GM19023 (cell line): Measurements from ENCODE around the gene TPI1.
A peak's percentile ranks its signal among the peaks of the same experiment; 100 is the strongest.
"Not testable (repeated sequence)": the region's sequence is repeated elsewhere in the genome, so short reads cannot be mapped to it uniquely, and the experiment has no call there.

Experiments used
- ATAC-seq: cut with Tn5 transposase; IDR thresholded peaks from one replicate; pipeline ENCODE4 v1.9.1; 2021; ENCODE audit warnings: mild to moderate bottlenecking, moderate library complexity; ENCODE audit not compliant: unreplicated experiment

The TPI1 gene

DNA sequence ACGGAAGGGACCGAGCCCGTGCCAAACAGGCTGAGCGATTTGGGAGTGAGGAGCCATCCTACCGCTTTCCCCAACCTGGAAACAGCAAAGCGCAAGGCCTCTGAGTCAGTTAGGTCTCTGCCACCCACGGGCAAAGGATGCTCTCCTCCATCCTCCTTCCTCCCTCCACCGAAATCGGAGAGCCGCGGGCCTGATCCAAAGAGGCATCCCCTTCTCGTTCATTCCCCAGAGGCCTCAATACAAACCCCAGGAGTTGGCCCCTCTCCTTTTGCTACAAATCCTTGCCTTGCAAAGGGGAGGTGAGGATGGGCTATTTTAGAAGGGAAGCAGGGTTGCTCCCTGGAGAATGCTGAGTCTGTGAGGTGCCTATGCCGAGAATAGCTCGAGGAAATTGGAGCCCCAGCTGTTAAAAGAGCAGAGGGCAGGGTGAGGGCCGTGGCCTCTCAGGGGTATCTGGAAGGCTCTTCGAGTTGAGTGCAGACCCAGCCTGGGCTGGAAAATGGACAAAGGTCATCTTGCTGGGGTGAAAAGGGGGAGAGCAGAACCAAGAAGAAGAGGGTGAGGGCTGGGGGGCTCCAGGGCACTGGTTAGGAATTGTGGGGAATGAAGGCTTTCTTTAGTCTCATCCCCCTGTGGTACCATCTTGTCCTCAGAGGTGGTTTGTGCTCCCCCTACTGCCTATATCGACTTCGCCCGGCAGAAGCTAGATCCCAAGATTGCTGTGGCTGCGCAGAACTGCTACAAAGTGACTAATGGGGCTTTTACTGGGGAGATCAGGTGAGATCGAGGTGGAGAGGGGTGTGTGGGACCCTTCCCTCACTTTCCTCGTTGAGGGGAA is 1.1 kb downstream of the TPI1 start:
- no peak for ATAC-seq

DNA sequence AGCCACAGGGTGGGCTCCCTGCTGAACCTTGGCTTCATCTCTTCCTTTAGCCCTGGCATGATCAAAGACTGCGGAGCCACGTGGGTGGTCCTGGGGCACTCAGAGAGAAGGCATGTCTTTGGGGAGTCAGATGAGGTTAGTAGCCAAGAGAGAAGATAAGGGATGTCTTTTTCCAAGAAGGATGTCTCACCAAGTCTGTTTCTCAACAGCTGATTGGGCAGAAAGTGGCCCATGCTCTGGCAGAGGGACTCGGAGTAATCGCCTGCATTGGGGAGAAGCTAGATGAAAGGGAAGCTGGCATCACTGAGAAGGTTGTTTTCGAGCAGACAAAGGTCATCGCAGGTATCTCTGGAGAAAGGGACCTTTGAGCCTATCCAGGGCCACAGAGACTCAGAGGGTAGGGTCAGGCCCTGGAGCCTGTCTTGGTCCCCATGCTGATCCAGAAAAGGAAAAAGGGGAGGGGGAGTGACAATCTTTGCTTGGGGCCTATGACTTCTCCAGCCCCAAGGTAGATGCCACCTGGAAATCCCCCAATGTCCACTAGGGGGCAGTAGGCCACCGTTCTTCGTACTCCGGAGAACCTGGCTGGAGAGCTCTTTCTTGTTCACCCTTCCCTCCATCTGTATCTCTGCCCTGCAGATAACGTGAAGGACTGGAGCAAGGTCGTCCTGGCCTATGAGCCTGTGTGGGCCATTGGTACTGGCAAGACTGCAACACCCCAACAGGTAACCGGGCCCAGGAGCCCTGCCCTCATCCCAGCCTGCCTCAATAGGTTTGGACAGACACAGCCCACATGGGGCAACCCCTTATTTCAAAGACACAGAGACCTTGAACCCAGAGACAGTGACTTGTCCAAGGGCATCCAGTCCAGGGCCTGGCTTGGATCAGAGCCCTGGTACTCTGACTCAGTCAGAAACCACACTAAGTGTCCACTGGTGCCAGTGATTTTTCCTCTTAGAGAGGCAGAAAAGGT is 2.0 kb downstream of the TPI1 start:
- ATAC-seq: no peak

DNA sequence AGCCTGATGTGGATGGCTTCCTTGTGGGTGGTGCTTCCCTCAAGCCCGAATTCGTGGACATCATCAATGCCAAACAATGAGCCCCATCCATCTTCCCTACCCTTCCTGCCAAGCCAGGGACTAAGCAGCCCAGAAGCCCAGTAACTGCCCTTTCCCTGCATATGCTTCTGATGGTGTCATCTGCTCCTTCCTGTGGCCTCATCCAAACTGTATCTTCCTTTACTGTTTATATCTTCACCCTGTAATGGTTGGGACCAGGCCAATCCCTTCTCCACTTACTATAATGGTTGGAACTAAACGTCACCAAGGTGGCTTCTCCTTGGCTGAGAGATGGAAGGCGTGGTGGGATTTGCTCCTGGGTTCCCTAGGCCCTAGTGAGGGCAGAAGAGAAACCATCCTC is 3.0 kb downstream of the TPI1 start:
- ATAC-seq: not testable (repeated sequence)

GRCh38 chr12:6871052-6871957 is 4.0 kb downstream of the TPI1 start:
- no peak for ATAC-seq

DNA sequence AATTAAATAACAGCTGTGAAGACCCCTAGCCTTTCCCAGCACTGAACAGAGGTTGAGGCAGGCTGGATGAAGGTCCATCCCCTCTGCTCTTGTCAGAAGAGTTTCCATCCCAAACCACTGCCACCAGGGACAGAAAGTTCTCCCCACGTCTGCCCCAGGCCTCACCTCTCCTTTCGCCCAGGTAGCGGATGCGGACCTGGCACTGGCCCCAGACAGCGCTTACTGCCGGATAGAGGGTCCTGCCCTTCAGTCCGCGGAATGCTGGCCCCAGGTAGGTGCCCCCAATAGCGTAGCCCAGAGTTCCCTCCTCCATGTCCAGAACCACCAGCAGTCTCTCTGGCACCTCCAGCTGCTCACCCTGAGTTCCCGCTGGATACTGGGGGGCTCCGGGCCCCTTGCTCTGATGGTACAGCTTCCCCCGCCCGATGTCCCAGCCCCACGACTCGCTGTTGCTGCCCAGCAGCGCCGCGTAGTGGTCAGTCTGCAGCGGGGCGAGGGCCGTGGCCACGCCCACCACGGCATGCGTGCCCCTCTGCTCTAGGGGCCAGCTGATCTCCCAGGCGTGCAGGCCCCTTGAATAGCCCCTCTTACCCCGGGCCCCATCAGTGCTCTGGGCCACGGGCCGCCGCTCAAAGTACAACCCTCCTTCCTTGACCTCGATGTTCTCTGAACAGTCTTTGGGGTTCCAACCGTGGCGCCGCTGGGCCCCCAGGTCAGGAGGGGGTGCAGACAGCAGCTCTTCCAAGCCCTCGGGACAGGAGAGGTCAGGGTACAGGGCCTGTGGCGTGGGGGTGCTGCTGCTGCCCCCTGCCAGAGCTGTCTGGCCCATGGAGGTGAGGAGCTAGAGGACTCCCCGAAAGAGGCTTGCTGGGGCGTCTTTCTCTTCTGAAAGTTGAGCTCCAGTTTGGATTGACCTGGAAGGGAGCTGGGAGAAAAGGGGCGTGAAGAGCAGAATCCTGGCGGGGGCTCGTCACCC is 5.0 kb downstream of the TPI1 start:
- ATAC-seq: peak; percentile 33

DNA sequence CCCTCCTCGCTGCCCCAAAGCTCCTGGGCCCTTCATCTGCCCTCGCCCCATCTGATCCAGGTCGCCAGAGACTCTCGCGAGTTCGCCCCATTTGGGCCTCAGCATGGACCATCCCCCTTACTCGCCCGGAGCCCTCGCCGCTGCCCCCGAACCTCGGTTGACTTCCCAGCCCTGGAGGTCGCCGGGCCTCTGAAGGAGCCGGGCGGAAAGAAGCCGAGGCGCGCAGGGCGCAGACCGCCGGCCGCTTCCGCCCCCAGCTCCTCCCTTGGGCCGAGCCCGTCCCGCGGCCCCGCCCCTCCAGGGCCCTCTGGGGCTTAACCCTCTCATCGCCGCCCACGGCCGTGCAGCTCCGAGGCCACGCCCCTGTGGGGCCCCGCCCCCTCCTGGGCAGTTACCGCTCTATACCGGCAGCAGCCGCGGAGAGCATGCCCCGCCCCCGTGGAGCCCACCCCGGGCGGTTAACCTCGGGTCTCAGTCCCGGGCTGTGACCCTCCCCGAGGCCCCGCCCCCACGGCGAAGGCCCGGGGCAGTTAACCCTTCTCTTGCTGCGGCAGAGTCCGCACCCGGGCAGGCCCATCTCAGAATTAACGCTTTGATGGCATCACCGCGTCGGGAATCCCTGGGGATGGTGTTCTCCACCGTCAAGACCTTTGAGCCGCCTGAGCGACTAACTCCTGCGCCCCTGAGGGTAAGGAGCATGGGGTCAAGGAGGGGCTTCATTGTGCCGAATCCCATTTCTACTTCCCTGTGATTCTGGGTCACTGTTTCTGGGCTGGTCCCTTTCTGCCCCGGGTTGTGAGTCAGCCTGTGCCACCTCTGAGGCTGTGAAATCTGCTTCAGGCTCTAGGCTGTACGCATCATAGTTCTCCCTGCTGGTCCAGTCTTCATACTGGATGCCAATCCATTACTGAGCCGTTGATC is 6.0 kb downstream of the TPI1 start, which contains the start of gene SPSB2:
SPSB2 (minus strand) TSS at position 210 of the 921 bp plus-strand sequence. CDS start 402 bp downstream, outside the sequence.
- ATAC-seq: peak; percentile 77

DNA sequence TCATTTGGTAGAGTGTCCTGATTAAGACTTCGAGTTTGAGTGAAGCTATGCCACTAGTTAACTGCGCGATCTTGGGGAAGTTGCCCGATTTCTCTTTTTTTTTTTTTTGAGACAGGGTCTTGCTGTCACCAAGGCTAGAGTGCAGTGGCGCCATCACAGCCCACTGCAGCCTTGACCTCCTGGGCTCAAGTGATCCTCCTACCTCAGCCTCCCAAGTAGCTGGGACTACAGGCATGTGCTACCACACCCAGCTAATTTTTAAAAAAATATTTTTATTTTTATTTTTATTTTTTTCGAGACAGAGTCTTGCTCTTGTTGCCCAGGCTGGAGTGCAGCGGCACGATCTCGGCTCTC is 6.7 kb downstream of the TPI1 start:
- ATAC-seq: not testable (repeated sequence)

DNA sequence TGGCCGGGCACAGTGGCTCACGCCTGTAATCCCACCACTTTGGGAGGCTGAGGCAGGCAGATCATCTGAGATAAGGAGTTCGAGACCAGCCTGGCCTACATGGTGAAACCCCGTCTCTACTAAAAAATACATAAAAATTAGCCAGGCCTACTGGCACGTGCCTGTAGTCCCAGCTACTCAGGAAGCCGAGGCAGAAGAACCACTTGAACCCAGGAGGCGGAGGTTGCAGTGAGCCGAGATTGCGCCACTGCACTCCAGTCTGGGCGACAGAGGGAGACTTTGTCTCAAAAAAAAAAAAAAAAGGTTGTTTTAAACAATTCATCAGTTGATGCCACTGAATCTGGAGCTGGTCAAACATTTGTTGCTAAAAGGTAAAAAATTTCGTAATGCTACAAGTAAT is 12.5 kb downstream of the TPI1 start:
- ATAC-seq: not testable (repeated sequence)

- ATAC-seq: no peak
Measured at GRCh38 chr12:6883252-6883651, 15.9 kb downstream of the TPI1 start.

DNA sequence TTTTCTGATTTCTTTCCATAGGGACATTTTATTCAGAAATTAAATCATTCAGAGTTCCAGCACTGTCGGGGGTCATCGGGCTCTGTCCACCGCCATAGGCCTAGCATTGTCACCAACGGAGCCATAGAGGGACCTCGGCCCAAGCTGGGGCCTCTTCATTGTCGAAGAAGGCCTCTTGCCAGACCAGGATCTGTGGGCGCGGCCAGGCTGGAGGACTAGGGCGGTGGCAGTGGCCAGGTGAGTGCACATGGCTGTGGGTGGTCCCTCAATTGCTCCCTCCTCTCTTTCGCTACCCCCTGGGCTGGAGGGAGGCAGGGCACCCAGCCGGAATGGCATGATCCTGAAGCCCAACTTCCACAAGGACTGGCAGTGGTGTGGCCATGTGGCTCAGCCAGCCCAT is 16.4 kb downstream of the TPI1 start:
- no peak for ATAC-seq

GRCh38 chr12:6884539-6884938 is 17.2 kb downstream of the TPI1 start:
- ATAC-seq: no peak

DNA sequence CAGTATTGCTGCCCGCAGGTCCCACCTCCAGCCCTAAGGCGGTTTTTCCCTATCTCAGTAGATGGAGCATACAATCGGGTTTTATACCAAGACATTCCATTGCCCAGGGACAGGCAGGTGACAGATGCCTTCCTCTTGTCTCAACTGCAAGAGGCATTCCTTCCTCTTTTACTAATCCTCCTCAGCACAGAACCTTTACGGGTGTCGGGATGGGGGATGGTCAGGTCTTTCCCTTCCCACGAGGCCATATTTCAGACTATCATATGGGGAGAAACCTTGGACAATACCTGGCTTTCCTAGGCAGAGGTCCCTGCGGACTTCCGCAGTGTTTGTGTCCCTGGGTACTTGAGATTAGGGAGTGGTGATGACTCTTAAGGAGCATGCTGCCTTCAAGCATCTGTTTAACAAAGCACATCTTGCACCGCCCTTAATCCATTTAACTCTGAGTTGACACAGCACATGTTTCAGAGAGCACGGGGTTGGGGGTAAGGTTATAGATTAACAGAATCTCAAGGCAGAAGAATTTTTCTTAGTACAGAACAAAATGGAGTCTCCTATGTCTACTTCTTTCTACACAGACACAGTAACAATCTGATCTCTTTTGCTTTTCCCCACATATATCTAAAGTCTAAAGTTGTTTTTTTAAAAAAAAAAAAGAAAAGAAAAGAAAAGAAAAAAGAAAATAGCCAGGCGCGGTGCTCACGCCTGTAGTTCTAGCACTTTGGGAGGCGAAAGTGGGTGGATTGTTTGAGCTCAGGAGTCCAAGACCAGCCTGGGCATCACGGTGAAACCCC is 19.1 kb downstream of the TPI1 start:
- not testable (repeated sequence) for ATAC-seq

DNA sequence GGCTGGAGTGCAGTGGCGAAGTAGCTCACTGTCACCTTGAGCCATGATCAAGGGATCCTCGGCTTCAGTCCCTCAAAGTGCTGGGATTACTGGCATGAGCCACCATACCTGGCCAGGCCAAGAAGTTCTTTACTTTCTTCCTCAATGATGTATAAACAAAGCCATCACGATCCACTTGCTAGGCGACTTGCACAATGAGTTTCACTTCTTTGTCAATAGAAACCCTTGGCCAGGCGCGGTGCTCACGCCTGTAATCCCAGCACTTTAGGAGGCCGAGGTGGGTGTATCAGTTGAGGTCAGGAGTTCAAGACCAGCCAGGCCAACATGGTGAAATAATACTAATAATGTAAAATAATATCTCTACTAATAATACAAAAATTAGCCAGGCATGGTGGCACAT is 20.1 kb downstream of the TPI1 start:
- ATAC-seq: no peak

DNA sequence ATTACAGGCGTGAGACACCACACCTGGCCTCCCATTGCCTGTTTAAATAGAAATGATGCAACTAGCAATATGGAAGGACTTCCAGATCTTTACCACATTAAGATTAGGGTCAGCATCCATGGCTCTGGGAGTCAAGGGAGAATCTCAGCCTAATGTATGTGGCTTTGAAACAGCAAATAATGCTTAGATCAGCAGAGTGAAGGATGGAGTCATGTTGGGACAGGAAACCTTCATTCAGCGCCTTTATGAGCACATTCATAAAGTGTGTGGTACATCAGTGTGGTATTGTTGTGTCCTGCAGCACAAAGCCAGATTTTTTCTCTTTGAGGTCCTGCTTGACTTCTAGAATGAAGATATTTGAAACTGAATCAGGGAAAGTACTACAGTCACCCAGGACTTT is 21.0 kb downstream of the TPI1 start:
- no peak for ATAC-seq

GRCh38 chr12:6888794-6889193 is 21.5 kb downstream of the TPI1 start:
- ATAC-seq: not testable (repeated sequence)

- not testable (repeated sequence) for ATAC-seq
Measured at GRCh38 chr12:6889775-6890573, 22.6 kb downstream of the TPI1 start.
